GM18868 (cell line): ENCODE data around the gene KCNC3.
A peak's percentile ranks its signal among the peaks of the same experiment; 100 is the strongest.

Experiments used
- ATAC-seq: cut with Tn5 transposase; IDR thresholded peaks from one replicate; pipeline ENCODE4 v1.9.1; 2021; ENCODE audit warnings: mild to moderate bottlenecking, moderate library complexity; ENCODE audit not compliant: unreplicated experiment

KCNC3 gene

GRCh38 chr19:50329146-50329925 is at the start of gene KCNC3:
Gene KCNC3 (minus strand): TSS chr19:50329377. CDS start chr19:50329082, 295 bp downstream.
- peak; percentile 52 for ATAC-seq

- no peak for ATAC-seq
Observed at GRCh38 chr19:50378863-50379236, 49.7 kb upstream of the KCNC3 start.

- no peak for ATAC-seq
Observed at GRCh38 chr19:50378169-50378862, 49.1 kb upstream of the KCNC3 start.

GRCh38 chr19:50377517-50377916 is 48.3 kb upstream of the KCNC3 start:
- ATAC-seq = no peak

GRCh38 chr19:50377051-50377461 is 47.9 kb upstream of the KCNC3 start:
- ATAC-seq = peak; percentile 12

GRCh38 chr19:50376166-50377050 is 47.2 kb upstream of the KCNC3 start, which contains the start of gene NR1H2:
Gene NR1H2 (plus strand): TSS chr19:50376457. CDS start chr19:50377606, 1,149 bp downstream.
- peak; percentile 88 for ATAC-seq

- ATAC-seq = no peak
Observed at GRCh38 chr19:50371914-50372475, 42.8 kb upstream of the KCNC3 start.

- ATAC-seq = no peak
Observed at GRCh38 chr19:50368649-50369570, 39.7 kb upstream of the KCNC3 start.

GRCh38 chr19:50365434-50366306 is 36.5 kb upstream of the KCNC3 start, which contains the start of gene NAPSA:
Gene NAPSA (minus strand): TSS chr19:50365639. CDS start chr19:50365621, 18 bp downstream.
- ATAC-seq = no peak

GRCh38 chr19:50362656-50363424 is 33.7 kb upstream of the KCNC3 start:
- ATAC-seq = no peak

GRCh38 chr19:50362030-50362412 is 32.8 kb upstream of the KCNC3 start:
- ATAC-seq = no peak

GRCh38 chr19:50361290-50362029 is 32.3 kb upstream of the KCNC3 start:
- no peak for ATAC-seq

- ATAC-seq = no peak
Observed at GRCh38 chr19:50359328-50359818, 30.2 kb upstream of the KCNC3 start.

- ATAC-seq = no peak
Observed at GRCh38 chr19:50358483-50359327, 29.5 kb upstream of the KCNC3 start.

- ATAC-seq = peak; percentile 63
Observed at GRCh38 chr19:50357178-50358100, 28.3 kb upstream of the KCNC3 start.
